ENCODE results near the gene OSBPL8.

DNA sequence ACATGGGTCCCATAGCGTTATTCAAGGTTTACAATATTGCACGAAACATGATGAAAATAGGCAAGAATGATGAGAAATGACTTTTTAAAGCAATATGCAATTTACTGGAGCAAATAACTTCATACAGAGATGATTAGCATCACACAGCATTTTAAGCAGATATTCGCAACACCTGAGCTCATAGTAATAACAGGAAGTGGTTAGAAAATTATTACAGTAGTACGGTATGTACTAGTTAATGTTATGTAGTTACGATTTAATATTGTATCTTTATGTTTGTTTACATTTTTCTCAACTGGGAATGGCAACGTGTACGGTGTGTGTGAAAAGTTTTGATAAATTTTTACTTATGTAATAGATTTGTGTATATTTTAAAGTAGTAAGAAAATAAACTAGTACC, 102.6 kb downstream of the OSBPL8 start:
- TF ChIP-seq, protein P1, sequence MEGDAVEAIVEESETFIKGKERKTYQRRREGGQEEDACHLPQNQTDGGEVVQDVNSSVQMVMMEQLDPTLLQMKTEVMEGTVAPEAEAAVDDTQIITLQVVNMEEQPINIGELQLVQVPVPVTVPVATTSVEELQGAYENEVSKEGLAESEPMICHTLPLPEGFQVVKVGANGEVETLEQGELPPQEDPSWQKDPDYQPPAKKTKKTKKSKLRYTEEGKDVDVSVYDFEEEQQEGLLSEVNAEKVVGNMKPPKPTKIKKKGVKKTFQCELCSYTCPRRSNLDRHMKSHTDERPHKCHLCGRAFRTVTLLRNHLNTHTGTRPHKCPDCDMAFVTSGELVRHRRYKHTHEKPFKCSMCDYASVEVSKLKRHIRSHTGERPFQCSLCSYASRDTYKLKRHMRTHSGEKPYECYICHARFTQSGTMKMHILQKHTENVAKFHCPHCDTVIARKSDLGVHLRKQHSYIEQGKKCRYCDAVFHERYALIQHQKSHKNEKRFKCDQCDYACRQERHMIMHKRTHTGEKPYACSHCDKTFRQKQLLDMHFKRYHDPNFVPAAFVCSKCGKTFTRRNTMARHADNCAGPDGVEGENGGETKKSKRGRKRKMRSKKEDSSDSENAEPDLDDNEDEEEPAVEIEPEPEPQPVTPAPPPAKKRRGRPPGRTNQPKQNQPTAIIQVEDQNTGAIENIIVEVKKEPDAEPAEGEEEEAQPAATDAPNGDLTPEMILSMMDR (IDR thresholded peaks at IDR 0.05; ENCODE audit: low read length): no peak
- no peak for TF ChIP-seq EZH2 (IDR thresholded peaks at IDR 0.05; ENCODE audit: borderline replicate concordance, low read length)
